Fibroblast of pulmonary artery (primary cell): Measurements from ENCODE around the gene TSPYL1.
"Not testable (repeated sequence)": the region's sequence is repeated elsewhere in the genome, so short reads cannot be mapped to it uniquely, and the experiment has no call there.

Experiments used
- DNase-seq: peaks from one replicate; pipeline ENCODE4 v3.0.0-alpha.2; 2010; ENCODE audit warnings: low read depth
- H3K4me3 ChIP-seq: replicated peaks from 2 replicates; pipeline ENCODE4 v1.5.1; 2011; ENCODE audit warnings: low read depth, mild to moderate bottlenecking, control low read depth, low read length, moderate library complexity
- TF ChIP-seq, protein P1 (sequence below): IDR thresholded peaks from 2 replicates; pipeline ENCODE4 v1.5.1; 2011; ENCODE audit warnings: mild to moderate bottlenecking, control low read depth, low read length, inconsistent platforms; ENCODE audit errors: missing control alignments

Gene TSPYL1

DNA sequence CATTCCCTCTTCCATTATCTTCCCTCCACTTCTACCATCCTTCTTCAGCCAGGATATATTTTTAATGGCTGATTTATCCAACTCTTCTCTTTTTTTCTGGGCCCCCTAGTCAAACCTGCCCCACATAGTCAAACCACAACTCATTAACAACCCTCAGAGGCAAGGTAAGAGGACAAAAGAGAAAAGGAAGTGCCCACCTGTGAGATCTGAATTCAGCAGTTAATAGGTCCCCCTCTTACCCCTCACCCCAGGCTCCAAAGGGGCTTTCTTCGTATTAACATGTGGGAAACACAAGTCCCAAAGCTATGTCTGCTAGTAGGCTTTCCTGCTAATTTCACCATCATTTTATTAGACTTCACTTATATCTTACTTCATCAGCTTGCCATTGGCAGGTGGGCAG is 44.1 kb upstream of the TSPYL1 start:
- no peak overlapping the region for H3K4me3 ChIP-seq
- no peak for DNase-seq
- TF ChIP-seq, protein P1, sequence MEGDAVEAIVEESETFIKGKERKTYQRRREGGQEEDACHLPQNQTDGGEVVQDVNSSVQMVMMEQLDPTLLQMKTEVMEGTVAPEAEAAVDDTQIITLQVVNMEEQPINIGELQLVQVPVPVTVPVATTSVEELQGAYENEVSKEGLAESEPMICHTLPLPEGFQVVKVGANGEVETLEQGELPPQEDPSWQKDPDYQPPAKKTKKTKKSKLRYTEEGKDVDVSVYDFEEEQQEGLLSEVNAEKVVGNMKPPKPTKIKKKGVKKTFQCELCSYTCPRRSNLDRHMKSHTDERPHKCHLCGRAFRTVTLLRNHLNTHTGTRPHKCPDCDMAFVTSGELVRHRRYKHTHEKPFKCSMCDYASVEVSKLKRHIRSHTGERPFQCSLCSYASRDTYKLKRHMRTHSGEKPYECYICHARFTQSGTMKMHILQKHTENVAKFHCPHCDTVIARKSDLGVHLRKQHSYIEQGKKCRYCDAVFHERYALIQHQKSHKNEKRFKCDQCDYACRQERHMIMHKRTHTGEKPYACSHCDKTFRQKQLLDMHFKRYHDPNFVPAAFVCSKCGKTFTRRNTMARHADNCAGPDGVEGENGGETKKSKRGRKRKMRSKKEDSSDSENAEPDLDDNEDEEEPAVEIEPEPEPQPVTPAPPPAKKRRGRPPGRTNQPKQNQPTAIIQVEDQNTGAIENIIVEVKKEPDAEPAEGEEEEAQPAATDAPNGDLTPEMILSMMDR, result no peak

DNA sequence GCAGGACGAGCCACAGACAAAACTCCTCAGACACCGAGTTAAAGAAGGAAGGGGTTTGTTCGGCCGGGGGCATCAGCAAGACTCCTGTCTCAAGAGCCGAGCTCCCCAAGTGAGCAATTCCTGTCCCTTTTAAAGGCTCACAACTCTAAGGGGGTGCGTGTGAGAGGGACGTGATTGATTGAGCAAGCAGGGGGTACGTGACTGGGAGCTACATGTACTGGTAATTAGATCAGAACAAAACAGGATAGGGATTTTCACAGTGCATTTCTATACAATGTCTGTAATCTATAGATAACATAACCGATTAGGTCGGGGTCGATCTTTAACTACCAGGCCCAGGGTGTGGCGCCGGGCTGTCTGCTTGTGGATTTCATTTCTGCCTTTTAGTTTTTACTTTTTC is 42.2 kb upstream of the TSPYL1 start:
- not testable (repeated sequence) for DNase-seq, H3K4me3 ChIP-seq

DNA sequence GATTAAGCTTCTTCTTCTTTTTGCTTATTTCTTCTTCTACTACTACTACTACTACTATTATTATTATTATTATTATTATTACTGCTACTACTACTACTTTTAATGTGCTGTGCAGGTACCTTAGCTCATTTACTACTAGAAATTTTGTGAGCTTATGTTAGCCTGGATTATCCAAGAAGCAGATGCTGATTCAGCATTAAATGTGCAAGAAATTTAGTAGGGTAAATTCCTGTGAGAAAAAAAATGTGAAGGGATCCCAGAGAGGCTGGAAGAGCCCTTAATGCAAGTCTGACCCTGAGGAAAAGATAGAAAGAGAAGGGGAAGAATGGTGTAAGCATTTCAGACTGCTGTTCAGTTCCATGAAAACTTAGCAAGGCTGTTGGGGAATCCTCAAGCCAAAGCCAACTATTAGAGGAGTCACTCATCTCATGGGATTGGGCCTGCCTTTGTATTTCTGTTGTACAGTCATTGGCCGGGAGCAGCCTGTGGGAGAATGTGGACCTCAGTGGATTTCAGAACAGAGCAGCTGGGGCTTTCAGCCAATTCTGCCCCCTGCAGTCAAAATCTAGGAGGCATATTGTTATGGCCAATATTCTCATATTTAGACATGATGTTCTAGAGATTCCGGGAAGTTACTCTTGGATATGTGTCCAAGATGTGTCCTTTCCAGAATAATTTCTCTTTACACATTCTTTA is 37.2 kb upstream of the TSPYL1 start:
- no peak for DNase-seq
- no peak overlapping the region for H3K4me3 ChIP-seq
- TF ChIP-seq, protein P1, result no peak

DNA sequence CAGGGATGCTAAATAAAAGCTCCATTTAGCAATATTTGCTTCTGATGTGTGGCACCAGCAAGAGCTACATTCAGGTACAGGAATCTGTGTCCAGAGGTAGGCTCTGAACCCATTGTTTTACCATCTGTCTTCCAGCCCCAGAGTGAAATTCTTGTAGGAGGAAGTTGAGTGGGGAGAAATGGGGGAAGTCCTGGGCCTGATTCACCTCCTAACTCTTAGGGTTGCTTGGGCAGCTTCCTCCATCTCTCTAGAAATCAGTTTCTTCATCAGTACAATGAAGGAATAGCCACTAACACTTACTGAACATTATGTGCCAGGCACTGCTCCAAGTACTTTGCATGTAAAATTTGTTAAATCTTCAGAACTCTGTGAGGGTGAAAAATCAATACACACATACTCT is 35.1 kb upstream of the TSPYL1 start:
- H3K4me3 ChIP-seq, result no peak overlapping the region
- TF ChIP-seq, protein P1, result no peak
- DNase-seq, result no peak

DNA sequence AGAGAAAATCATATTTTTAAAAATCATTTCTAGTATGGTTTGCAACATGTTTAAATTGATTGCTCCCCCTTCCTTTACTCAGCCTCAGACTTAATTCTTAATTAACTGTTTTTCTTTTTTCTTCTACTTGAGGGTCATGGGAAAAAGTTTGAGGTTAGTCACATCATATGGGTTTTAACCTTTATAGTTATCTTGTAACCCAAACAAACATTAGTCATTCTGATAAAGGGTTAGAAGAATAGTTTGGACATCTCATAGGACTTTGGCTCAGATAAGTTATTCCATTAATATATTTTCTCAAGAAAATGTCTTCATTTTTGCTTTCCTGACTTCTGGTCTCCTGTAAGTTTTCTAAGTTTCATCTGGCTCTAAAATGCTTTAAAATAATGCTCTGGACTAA is 34.5 kb upstream of the TSPYL1 start:
- TF ChIP-seq, protein P1, result no peak
- no peak overlapping the region for H3K4me3 ChIP-seq
- peak; percentile 24 for DNase-seq

DNA sequence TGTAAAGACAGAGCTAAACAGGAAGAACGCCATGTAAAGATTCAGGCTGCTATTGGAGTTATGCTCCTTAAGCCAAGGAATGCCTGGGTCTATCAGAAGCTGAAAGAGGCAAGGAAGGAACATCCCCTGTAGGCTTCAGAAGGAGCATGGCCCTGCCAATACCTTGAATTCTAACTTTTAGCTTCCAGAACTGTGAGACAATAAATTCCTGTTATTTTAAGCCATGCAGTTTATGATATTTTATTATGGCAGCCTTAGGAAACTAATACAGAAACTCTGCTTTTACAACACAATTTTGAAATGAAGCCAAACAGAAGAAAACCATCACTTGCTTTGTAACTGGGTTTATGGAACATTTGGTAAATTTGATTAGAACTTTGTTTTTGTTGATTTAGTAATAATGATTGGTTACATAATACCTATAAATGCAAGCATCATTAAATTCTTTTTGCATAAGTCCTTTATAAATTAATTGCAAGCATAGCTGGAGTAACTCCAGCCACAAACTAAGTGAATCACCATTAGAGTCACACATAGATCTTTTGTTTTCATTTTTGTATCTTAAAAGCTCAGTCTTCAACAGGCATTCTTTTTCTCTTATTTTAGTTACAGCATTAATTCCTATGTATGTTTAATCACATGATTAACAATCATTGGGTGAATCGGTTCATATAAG is 33.5 kb upstream of the TSPYL1 start:
- H3K4me3 ChIP-seq, result no peak overlapping the region
- TF ChIP-seq, protein P1, result no peak
- DNase-seq, result no peak

DNA sequence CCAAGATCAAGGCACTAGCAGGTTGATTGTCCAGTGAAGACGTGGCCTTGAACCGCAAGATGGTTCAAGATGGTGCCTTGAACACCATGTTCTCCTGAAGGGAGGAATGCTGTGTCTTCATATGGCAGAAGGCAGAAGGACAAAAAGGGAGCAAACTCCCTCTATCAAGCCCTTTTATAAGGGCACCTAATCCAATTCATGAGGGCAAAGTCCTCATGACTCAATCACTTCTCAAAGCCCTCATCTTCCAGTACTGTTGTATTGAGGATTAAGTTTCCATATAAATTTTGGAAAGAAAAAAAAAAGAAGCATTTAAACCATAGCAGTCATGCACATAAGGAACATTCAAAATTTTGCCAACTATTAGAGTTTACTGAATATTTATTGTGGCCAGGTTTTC is 29.9 kb upstream of the TSPYL1 start:
- TF ChIP-seq, protein P1, result no peak
- no peak for DNase-seq
- no peak overlapping the region for H3K4me3 ChIP-seq
